HepG2 (cell line): Measurements from ENCODE around the gene SETD1B. TPM values are rescaled to one million over a fixed set of nuclear protein-coding genes. Genes with fewer than 3 reads are reported as not detected.

Source experiments
- AGO2 ChIP-seq: fragments of 200-400 bp; formaldehyde crosslinking; optimal IDR thresholded peaks from 2 replicates; pipeline ENCODE3; 2017; ENCODE audit warnings: mild to moderate bottlenecking, low read depth, low read length, moderate library complexity
- AKAP8 ChIP-seq: sonication (generic); formaldehyde crosslinking; IDR thresholded peaks from 2 replicates; pipeline ENCODE4 v1.5.1; 2020; ENCODE audit warnings: mild to moderate bottlenecking, missing genetic modification reagents
- ETV5 ChIP-seq: IDR thresholded peaks from 2 replicates; pipeline ENCODE4 v1.6.1; 2018; ENCODE audit warnings: missing biosample characterization, missing genetic modification reagents, inconsistent platforms, borderline replicate concordance
- HOXD1 ChIP-seq: sonication (generic); formaldehyde crosslinking; IDR thresholded peaks from 2 replicates; pipeline ENCODE4 v1.5.0; 2020; ENCODE audit warnings: missing genetic modification reagents
- IRF2 ChIP-seq: IDR thresholded peaks from 2 replicates; pipeline ENCODE4 v1.6.1; 2018; ENCODE audit warnings: missing genetic modification reagents, missing compliant biosample characterization
- MAFF ChIP-seq: IDR thresholded peaks from 2 replicates; pipeline ENCODE4 v1.6.1; 2011; ENCODE audit warnings: low read depth, low read length, improper control_type of control experiment
- NFE2L1 ChIP-seq: sonication (generic); formaldehyde crosslinking; IDR thresholded peaks from 2 replicates; pipeline ENCODE4 v1.4.0; 2020; ENCODE audit warnings: missing genetic modification reagents, mild to moderate bottlenecking, borderline replicate concordance
- RFXANK ChIP-seq: IDR thresholded peaks from 2 replicates; pipeline ENCODE4 v1.6.1; 2016
- SSRP1 ChIP-seq: IDR thresholded peaks from 2 replicates; pipeline ENCODE4 v1.6.1; 2016; ENCODE audit warnings: control low read depth
- YY1 ChIP-seq: IDR thresholded peaks from 2 replicates; pipeline ENCODE4 v1.6.1; 2011; ENCODE audit warnings: low read length, low read depth, moderate library complexity, mild to moderate bottlenecking; ENCODE audit not compliant: insufficient read depth, insufficient replicate concordance
- ZBTB20 ChIP-seq: sonication (generic); formaldehyde crosslinking; IDR thresholded peaks from 2 replicates; pipeline ENCODE4 v1.8.1; 2023; ENCODE audit warnings: missing genetic modification reagents, low read depth, mild to moderate bottlenecking, borderline replicate concordance
- ZBTB44 ChIP-seq: sonication (generic); formaldehyde crosslinking; IDR thresholded peaks from 2 replicates; pipeline ENCODE4 v1.4.0; 2020; ENCODE audit warnings: missing genetic modification reagents
- ZFP82 ChIP-seq: sonication (generic); formaldehyde crosslinking; IDR thresholded peaks from 2 replicates; pipeline ENCODE4 v1.5.1; 2020; ENCODE audit warnings: mild to moderate bottlenecking, missing genetic modification reagents, borderline replicate concordance
- ZNF124 ChIP-seq: sonication (generic); formaldehyde crosslinking; IDR thresholded peaks from 2 replicates; pipeline ENCODE4 v1.4.0; 2020; ENCODE audit warnings: missing genetic modification reagents
- ZNF883 ChIP-seq: sonication (generic); formaldehyde crosslinking; IDR thresholded peaks from 2 replicates; pipeline ENCODE4 v1.5.1; 2020; ENCODE audit warnings: mild to moderate bottlenecking, missing genetic modification reagents; ENCODE audit errors: not compliant biosample characterization
- ZNF891 ChIP-seq: sonication (generic); formaldehyde crosslinking; IDR thresholded peaks from 2 replicates; pipeline ENCODE4 v1.5.0; 2020; ENCODE audit warnings: mild to moderate bottlenecking, missing genetic modification reagents
- ZSCAN30 ChIP-seq: sonication (generic); formaldehyde crosslinking; IDR thresholded peaks from 2 replicates; pipeline ENCODE4 v1.5.0; 2020; ENCODE audit warnings: mild to moderate bottlenecking, missing genetic modification reagents
- polyA plus RNA-seq, 8 experiments: library from polyadenylated mRNA; depleted of rRNA in 3 of 8; stranded (reverse) in 7 of 8; unstranded in 1 of 8; fragments of >200 nt; fragmentation: Illumina TruSeq in 4 of 8; extraction: Trizol in 4 of 8; gene quantifications; 2 replicates each; pipeline versions ENCODE4 v1.2.1 to v1.2.3, GENCODE V29; 2011 to 2016; ENCODE audit warnings: low read depth in 4 of 8, missing spikeins in 1 of 8, mixed read lengths in 1 of 8; ENCODE audit not compliant: insufficient read depth in 1 of 8
- total RNA-seq, 5 experiments: library from RNA; depleted of rRNA; stranded (reverse); fragments of >200 nt; fragmentation: Illumina TruSeq; extraction: Trizol; gene quantifications; 2 replicates each; pipeline ENCODE4 v1.2.3, GENCODE V29; 2016; ENCODE audit warnings: low read depth in 1 of 5
- TF ChIP-seq, protein P1 (sequence below): sonication (generic); formaldehyde crosslinking; IDR thresholded peaks from 2 replicates; pipeline ENCODE4 v1.4.0; 2020; ENCODE audit warnings: missing genetic modification reagents
- TF ChIP-seq, protein P2 (sequence below): sonication (generic); formaldehyde crosslinking; IDR thresholded peaks from 2 replicates; pipeline ENCODE4 v1.5.0; 2020; ENCODE audit warnings: missing genetic modification reagents, mild to moderate bottlenecking, borderline replicate concordance
- TF ChIP-seq, protein P3 (sequence below): sonication (generic); formaldehyde crosslinking; IDR thresholded peaks from 2 replicates; pipeline ENCODE4 v1.5.1; 2020; ENCODE audit warnings: mild to moderate bottlenecking, missing genetic modification reagents

Gene SETD1B
- total and polyA plus RNA-seq, 2 of the 13 experiments (the other 11 are each of a cell fraction or from before 2014, with no cell fraction given): 1.1 to 1.4 TPM

DNA sequence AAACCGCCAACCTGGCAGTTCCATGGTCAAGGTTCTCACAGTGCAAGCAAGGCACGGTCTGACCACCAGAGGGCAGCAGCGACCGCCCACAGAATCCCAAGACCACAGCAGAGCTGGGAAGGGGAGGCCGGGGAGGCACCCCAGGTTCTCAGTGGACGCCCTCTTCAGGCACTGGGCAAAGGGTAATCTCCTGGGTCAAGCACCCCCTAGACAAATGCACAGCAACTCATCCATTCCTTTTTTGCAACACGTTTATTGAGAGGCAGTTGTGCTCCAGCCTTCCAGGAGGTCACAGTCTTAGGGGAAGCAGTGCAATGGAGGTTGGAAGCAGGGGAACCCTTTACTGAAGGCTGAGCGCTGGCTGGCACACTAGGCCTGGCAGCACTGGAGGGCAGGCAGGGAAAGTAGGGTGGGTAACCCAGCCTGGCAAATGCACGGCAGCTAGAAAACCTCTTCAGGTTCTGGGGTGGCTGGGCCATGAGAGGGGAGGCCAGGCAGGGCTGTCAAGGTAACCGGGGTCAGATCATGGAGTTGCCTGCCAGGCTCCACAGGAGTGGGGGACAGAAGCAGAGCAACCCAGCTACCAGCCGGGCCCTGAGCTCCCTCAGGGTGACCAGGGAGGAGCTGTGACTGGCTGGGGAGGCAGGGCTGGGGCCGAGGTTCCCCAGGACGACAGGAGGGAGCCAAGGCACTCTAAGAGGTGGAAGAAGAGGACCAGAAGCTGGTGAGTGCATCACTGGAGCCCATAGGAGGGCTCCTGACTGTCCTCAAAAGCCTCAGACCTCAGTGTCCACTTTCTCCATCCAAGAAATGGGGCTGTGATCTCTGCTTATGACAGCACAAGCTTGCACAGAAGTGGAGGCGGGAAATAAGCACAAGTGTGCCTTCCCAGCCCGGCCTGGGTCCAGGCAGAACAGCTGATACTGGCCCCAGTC, 8.5 kb upstream of the SETD1B start (continued):
- TF ChIP-seq ZBTB44 (CRISPR knock-in tag) (no peak), ZNF883 (no peak), ETV5 (CRISPR knock-in tag) (no peak), IRF2 (CRISPR knock-in tag) (peak; percentile 47; the same call in 1 of the 2 replicates), RFXANK (CRISPR knock-in tag) (0 out of 2 replicates have a peak, but pooled peaks have one; percentile 27), MAFF (peak; percentile 71), ZSCAN30 (CRISPR knock-in tag) (no peak), HOXD1 (CRISPR knock-in tag) (no peak), ZFP82 (no peak), SSRP1 (CRISPR knock-in tag) (no peak), NFE2L1 (no peak), ZNF124 (CRISPR knock-in tag) (no peak), AGO2 (peak; percentile 44), AKAP8 (CRISPR knock-in tag) (no peak), ZBTB20 (CRISPR knock-in tag) (no peak), YY1 (peak; percentile 53), ZNF891 (CRISPR knock-in tag) (no peak; the same call in 1 of the 2 replicates)
- TF ChIP-seq, protein P1, sequence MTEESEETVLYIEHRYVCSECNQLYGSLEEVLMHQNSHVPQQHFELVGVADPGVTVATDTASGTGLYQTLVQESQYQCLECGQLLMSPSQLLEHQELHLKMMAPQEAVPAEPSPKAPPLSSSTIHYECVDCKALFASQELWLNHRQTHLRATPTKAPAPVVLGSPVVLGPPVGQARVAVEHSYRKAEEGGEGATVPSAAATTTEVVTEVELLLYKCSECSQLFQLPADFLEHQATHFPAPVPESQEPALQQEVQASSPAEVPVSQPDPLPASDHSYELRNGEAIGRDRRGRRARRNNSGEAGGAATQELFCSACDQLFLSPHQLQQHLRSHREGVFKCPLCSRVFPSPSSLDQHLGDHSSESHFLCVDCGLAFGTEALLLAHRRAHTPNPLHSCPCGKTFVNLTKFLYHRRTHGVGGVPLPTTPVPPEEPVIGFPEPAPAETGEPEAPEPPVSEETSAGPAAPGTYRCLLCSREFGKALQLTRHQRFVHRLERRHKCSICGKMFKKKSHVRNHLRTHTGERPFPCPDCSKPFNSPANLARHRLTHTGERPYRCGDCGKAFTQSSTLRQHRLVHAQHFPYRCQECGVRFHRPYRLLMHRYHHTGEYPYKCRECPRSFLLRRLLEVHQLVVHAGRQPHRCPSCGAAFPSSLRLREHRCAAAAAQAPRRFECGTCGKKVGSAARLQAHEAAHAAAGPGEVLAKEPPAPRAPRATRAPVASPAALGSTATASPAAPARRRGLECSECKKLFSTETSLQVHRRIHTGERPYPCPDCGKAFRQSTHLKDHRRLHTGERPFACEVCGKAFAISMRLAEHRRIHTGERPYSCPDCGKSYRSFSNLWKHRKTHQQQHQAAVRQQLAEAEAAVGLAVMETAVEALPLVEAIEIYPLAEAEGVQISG (CRISPR knock-in tag): peak; percentile 53; the same call in 1 of the 2 replicates
- TF ChIP-seq, protein P2, sequence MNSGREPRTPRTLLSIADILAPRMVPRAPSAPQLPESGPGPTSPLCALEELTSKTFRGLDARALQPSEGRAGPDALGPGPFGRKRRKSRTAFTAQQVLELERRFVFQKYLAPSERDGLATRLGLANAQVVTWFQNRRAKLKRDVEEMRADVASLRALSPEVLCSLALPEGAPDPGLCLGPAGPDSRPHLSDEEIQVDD (CRISPR knock-in tag): no peak
- TF ChIP-seq, protein P3, sequence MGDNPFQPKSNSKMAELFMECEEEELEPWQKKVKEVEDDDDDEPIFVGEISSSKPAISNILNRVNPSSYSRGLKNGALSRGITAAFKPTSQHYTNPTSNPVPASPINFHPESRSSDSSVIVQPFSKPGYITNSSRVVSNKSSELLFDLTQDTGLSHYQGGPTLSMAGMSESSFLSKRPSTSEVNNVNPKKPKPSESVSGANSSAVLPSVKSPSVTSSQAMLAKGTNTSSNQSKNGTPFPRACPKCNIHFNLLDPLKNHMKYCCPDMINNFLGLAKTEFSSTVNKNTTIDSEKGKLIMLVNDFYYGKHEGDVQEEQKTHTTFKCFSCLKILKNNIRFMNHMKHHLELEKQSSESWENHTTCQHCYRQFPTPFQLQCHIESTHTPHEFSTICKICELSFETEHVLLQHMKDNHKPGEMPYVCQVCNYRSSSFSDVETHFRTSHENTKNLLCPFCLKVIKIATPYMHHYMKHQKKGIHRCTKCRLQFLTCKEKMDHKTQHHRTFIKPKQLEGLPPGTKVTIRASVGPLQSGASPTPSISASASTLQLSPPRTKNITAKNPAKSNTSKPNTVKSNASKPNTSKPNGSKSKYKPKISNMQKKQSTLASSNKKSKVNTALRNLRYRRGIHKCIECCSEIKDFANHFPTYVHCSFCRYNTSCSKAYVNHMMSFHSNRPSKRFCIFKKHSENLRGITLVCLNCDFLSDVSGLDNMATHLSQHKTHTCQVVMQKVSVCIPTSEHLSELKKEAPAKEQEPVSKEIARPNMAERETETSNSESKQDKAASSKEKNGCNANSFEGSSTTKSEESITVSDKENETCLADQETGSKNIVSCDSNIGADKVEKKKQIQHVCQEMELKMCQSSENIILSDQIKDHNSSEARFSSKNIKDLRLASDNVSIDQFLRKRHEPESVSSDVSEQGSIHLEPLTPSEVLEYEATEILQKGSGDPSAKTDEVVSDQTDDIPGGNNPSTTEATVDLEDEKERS (CRISPR knock-in tag): no peak
